ENCODE data around the gene MYO1D. TPM values are rescaled to one million over a fixed set of nuclear protein-coding genes. Genes with fewer than 3 reads are reported as not detected.

The MYO1D gene
- total RNA-seq, 2 experiments from 2014 or later: 0.09 to 0.89 TPM

- CTCF ChIA-PET (ENCODE audit: unreplicated experiment): no interaction called here
Measured at GRCh38 chr17:32917842-32918241, 40.9 kb upstream of the MYO1D start.

DNA sequence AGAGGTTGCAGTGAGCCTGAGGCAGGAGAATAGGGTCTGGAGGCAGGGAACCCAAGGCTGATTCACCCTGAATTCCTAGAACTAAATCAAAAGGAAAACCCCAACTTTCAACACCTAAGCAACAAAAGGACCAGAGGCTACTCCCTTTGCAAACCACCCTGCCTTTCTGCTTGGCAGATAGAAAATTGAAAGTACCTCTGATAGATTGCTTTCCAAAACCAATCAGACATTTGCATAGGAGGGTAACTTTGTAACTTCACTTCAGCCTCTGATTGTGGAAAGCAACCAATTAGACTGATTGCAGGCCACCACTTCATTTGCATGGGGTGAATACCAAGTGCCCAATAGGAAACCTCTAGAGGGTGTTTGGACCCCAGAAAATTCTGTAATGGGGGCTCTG lies 40.2 kb upstream of the MYO1D start:
- CTCF ChIA-PET (ENCODE audit: unreplicated experiment): no interaction called here
- DNase-seq (ENCODE audit: low spot score): no peak
- H4K20me1 ChIP-seq (ENCODE audit: insufficient read depth, low read length): no peaks in the 10 kb centered on the region
- intact Hi-C loops (cut with micrococcal nuclease; ENCODE audit: unreplicated experiment): no loop called here
- no peaks in the 10 kb centered on the region for H3K36me3 ChIP-seq (ENCODE audit: insufficient read depth, low read length)
- H3K27ac ChIP-seq (ENCODE audit: low read depth, low read length, poor library complexity, severe bottlenecking): no peak overlapping the region
- no peaks in the 10 kb centered on the region for H3K79me2 ChIP-seq (ENCODE audit: insufficient read depth, low read depth, low read length)
- POLR2A ChIA-PET: interaction anchor here (0.6 kb wide), 1 partner anchor 15 kb away, joined by 3 read pairs; no protein-coding TSS in a partner anchor
- no peak overlapping the region for H3K4me2 ChIP-seq (ENCODE audit: low read length)
- H3K9me2 ChIP-seq (ENCODE audit: insufficient read depth, low read length): no peaks in the 10 kb centered on the region
- BruUV-seq (replicated peaks): no TSS peak
- no peaks in the 10 kb centered on the region for H3K4me1 ChIP-seq (ENCODE audit: insufficient read depth, low read length, poor library complexity, severe bottlenecking)
- no peak overlapping the region for H3K4me3 ChIP-seq (ENCODE audit: low read depth, low read length, poor library complexity, severe bottlenecking)
- TF ChIP-seq, protein P1, sequence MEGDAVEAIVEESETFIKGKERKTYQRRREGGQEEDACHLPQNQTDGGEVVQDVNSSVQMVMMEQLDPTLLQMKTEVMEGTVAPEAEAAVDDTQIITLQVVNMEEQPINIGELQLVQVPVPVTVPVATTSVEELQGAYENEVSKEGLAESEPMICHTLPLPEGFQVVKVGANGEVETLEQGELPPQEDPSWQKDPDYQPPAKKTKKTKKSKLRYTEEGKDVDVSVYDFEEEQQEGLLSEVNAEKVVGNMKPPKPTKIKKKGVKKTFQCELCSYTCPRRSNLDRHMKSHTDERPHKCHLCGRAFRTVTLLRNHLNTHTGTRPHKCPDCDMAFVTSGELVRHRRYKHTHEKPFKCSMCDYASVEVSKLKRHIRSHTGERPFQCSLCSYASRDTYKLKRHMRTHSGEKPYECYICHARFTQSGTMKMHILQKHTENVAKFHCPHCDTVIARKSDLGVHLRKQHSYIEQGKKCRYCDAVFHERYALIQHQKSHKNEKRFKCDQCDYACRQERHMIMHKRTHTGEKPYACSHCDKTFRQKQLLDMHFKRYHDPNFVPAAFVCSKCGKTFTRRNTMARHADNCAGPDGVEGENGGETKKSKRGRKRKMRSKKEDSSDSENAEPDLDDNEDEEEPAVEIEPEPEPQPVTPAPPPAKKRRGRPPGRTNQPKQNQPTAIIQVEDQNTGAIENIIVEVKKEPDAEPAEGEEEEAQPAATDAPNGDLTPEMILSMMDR (conservative IDR thresholded peaks at IDR 0.05; ENCODE audit: low read length): no peak
- TF ChIP-seq EZH2phosphoT487 (IDR thresholded peaks at IDR 0.05; ENCODE audit: borderline replicate concordance, low read depth, low read length): no peak
- H2AFZ ChIP-seq (ENCODE audit: low read length): no peak overlapping the region
- no peaks in the 10 kb centered on the region for H3K9me3 ChIP-seq (ENCODE audit: low read length)

More at GRCh38 chr17:32917842-32918241, 40.9 kb upstream of the MYO1D start:
- no peaks in the 10 kb centered on the region for H3K36me3 ChIP-seq (ENCODE audit: insufficient read depth, low read length)
- H3K79me2 ChIP-seq (ENCODE audit: insufficient read depth, low read depth, low read length): no peaks in the 10 kb centered on the region
- H4K20me1 ChIP-seq (ENCODE audit: insufficient read depth, low read length): no peaks in the 10 kb centered on the region
- H3K27ac ChIP-seq (ENCODE audit: low read depth, low read length, poor library complexity, severe bottlenecking): no peak overlapping the region
- no peak for DNase-seq (ENCODE audit: low spot score)
- H3K9me2 ChIP-seq (ENCODE audit: insufficient read depth, low read length): no peaks in the 10 kb centered on the region
- intact Hi-C loops (cut with micrococcal nuclease; ENCODE audit: unreplicated experiment): no loop called here
- H3K4me1 ChIP-seq (ENCODE audit: insufficient read depth, low read length, poor library complexity, severe bottlenecking): no peaks in the 10 kb centered on the region
- TF ChIP-seq, protein P1 (conservative IDR thresholded peaks at IDR 0.05; ENCODE audit: low read length): no peak
- no peak for TF ChIP-seq EZH2phosphoT487 (IDR thresholded peaks at IDR 0.05; ENCODE audit: borderline replicate concordance, low read depth, low read length)
- no TSS peak for BruUV-seq (replicated peaks)
- H3K4me3 ChIP-seq (ENCODE audit: low read depth, low read length, poor library complexity, severe bottlenecking): no peak overlapping the region
- H3K9me3 ChIP-seq (ENCODE audit: low read length): no peaks in the 10 kb centered on the region
- no peak overlapping the region for H3K4me2 ChIP-seq (ENCODE audit: low read length)
- no peak overlapping the region for H2AFZ ChIP-seq (ENCODE audit: low read length)
- POLR2A ChIA-PET: no interaction called here

DNA sequence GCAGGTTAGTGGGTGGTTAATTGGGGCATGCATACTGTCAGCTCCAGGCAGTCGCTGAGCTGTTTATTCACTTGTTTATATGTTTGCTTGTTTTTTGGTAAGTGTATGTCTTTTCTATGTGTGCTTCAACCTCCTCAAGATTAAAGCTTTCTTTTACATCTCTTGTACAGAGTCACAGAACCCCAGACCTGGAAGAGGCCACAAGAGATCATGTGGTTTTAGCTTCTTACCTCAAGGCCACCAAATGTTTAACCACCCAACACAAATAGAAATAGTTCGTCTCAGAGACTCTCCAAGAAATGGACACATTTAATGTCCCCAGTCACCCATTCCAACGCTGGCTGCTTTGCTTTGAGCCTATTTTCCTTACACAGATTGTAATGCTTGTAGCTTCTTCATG lies 39.2 kb upstream of the MYO1D start:
- Histone ChIP-seq H3K36me3 (ENCODE audit: insufficient read depth, low read length) (no peaks in the 10 kb centered on the region), H3K27ac (ENCODE audit: low read depth, low read length, poor library complexity, severe bottlenecking) (no peak overlapping the region), H3K4me3 (ENCODE audit: low read depth, low read length, poor library complexity, severe bottlenecking) (no peak overlapping the region), H4K20me1 (ENCODE audit: insufficient read depth, low read length) (no peaks in the 10 kb centered on the region), H3K79me2 (ENCODE audit: insufficient read depth, low read depth, low read length) (no peaks in the 10 kb centered on the region), H3K9me3 (ENCODE audit: low read length) (no peaks in the 10 kb centered on the region), H2AFZ (ENCODE audit: low read length) (no peak overlapping the region), H3K4me1 (ENCODE audit: insufficient read depth, low read length, poor library complexity, severe bottlenecking) (no peaks in the 10 kb centered on the region), H3K9me2 (ENCODE audit: insufficient read depth, low read length) (no peaks in the 10 kb centered on the region), H3K4me2 (ENCODE audit: low read length) (no peak overlapping the region)
- TF ChIP-seq, protein P1 (conservative IDR thresholded peaks at IDR 0.05; ENCODE audit: low read length): no peak
- no peak for TF ChIP-seq EZH2phosphoT487 (IDR thresholded peaks at IDR 0.05; ENCODE audit: borderline replicate concordance, low read depth, low read length)
- BruUV-seq (replicated peaks): no TSS peak
- DNase-seq (ENCODE audit: low spot score): no peak
- ChIA-PET CTCF (ENCODE audit: unreplicated experiment) (no interaction called here), POLR2A (no interaction called here)
- intact Hi-C loops (cut with micrococcal nuclease; ENCODE audit: unreplicated experiment): no loop called here
